SK-N-MC (cell line): ENCODE measurements around the gene ARL4A.

Source experiments
- EZH2 ChIP-seq: fragments of 200-600 bp; sonication (generic); IDR thresholded peaks from one replicate; pipeline ENCODE4 v1.6.1; 2017; ENCODE audit warnings: antibody characterized with exemption
- FOXP2 ChIP-seq: optimal IDR thresholded peaks from 2 replicates; pipeline ENCODE3; 2011; ENCODE audit warnings: mild to moderate bottlenecking, moderate library complexity; ENCODE audit not compliant: insufficient read depth; ENCODE audit errors: extremely low read length, control extremely low read depth
- POLR2AphosphoS5 ChIP-seq: IDR thresholded peaks from 2 replicates; pipeline ENCODE4 v1.6.1; 2012; ENCODE audit warnings: mild to moderate bottlenecking, low read depth, low read length, borderline replicate concordance

DNA sequence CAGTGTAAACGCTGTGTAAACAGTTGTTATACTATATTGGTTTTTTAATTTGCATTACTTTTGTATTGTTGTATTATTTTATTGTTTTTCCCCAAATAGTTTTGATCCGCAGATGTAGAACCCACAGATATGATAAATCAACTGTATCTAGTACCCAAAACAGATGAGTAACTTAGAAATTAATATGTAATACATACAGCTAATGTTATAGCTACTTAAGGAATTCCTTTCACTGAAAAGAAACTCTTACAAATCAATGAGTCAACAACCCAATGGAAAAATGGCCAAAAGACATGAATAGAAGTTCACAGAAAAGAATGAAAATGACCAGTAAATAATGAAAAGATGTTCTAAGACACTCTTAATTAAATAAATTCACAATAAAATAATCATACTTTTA lies 32.3 kb upstream of the ARL4A start:
- TF ChIP-seq EZH2, result no peak
- no peak for TF ChIP-seq POLR2AphosphoS5
- TF ChIP-seq FOXP2, result no peak
